ENCODE results near the gene POU2F1. TPM values are rescaled to one million over a fixed set of nuclear protein-coding genes. Genes with fewer than 3 reads are reported as not detected.

POU2F1 gene
- 12.4 and 16.8 TPM in 2 replicates for total RNA-seq

GRCh38 chr1:167220537-167221125, at the start of gene POU2F1:
POU2F1 (plus strand) TSS chr1:167220886; CDS start chr1:167220898, 12 bp downstream.

Other genes starting within 250 kb of the POU2F1 start
- gene ILDR2, start 245.3 kb upstream of the POU2F1 start, total RNA-seq: under 0.01 and 0.11 TPM in 2 replicates
- not detected in 2 replicates for gene MAEL, start 231.6 kb upstream of the POU2F1 start, total RNA-seq
- gene GPA33, start 130.5 kb upstream of the POU2F1 start, total RNA-seq: not detected in 2 replicates
- gene STYXL2, start 126.8 kb upstream of the POU2F1 start, total RNA-seq: under 0.01 TPM in 1 of 2 replicates, not detected in the other